ENCODE measurements around the gene PEX26. TPM values are rescaled to one million over a fixed set of nuclear protein-coding genes. Genes with fewer than 3 reads are reported as not detected.

Gene PEX26
- total and polyA plus RNA-seq, 2 of the 13 experiments (the other 11 are each of a cell fraction or from before 2014, with no cell fraction given): 10.6 to 25.1 TPM

DNA sequence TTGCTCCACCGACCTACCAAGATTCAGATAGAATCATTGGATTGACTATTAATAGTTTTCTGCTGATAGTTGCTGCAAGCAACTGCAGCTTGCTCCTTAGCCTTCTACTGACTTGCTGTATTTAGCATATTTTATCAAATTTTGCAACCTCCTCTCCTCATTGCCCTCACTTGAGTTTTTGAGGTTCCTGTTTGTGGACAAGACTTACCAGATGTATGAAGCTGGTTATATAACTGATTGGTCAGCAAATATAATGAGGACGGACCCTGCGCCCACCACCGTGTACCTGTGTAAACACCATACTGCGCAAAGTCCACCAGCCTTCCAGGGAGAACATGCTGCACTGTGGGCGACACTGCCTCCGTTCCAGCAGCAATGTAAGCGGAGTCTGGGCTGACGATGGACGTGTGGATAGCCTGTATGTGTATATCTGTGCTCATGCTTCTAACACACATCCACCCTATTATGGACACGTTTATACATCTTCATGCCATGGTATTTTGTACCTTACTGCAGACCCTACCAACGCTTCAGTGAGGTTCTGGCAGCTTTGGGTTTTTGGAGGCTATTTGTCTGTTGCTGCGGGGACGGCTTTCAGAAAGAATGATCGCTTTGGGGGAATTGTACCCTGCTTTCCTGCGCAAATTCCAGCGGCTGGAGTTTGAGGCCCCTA lies 70.6 kb downstream of the PEX26 start:
- in situ Hi-C loops (cut with HindIII; ENCODE audit: extremely low pct_ligation_motif_present, low pct_unique_long_range_greater_than_20kb): no loop called here
- peaks cover 50% of the 10 kb centered on the region for H3K4me1 ChIP-seq (ENCODE audit: insufficient read depth, low read length)
- peak; percentile 99 for FAIRE-seq
- H4K20me1 ChIP-seq (ENCODE audit: insufficient read depth, low read length): no peaks in the 10 kb centered on the region; the same call in 1 of the 2 replicates
- peak overlapping the region; percentile 81 for H3K9ac ChIP-seq (ENCODE audit: insufficient read depth, low read depth, low read length)
- H3K79me2 ChIP-seq (ENCODE audit: insufficient read depth, low read length): peaks cover 21% of the 10 kb centered on the region
- H3K36me3 ChIP-seq (replicated peaks in 1 of 2; ENCODE audit: control insufficient read depth in 1 of 2, insufficient read depth in 2 of 2, low read length in 2 of 2): no peaks in the 10 kb centered on the region; a peak in 1 of 5 replicates
- ChIA-PET CTCF (ENCODE audit: low intra/inter-chr PET ratio, low total read pairs) (no interaction called here), POLR2A (interaction anchor here (1.2 to 3.0 kb wide), 2 partner anchors 33 to 71 kb away, joined by 4 to 19 read pairs; partner anchors contain the start of gene PEX26)
- 3% methylated on average over 15 of the region's 17 CpGs for whole genome bisulfite sequencing (ENCODE audit: low lambda C conversion rate)
- peak overlapping the region; percentile 68 to 78 (median 76) for H3K4me3 ChIP-seq (replicated peaks in 1 of 3; ENCODE audit: insufficient read depth in 1 of 3, low read depth in 2 of 3, low read length in 3 of 3)
- no peaks in the 10 kb centered on the region for H3K9me3 ChIP-seq (ENCODE audit: low read length)
- BruUV-seq (replicated peaks): TSS peak; percentile 80
- H3K27me3 ChIP-seq (ENCODE audit: control insufficient read depth in 1 of 2, insufficient read depth in 2 of 2, low read length in 2 of 2): no peaks in the 10 kb centered on the region
- peak; percentile 94 for DNase-seq (ENCODE audit: low spot score)
- intact Hi-C loops (cut with micrococcal nuclease; ENCODE audit: unreplicated experiment): no loop called here
- peak overlapping the region; percentile 95 for H3K27ac ChIP-seq (ENCODE audit: extremely low read length, insufficient read depth, low read length)
- peak overlapping the region; percentile 93 for H3K4me2 ChIP-seq (ENCODE audit: low read depth, low read length)
- peak; percentile 90 for ATAC-seq
- H2AFZ ChIP-seq (ENCODE audit: low read length): no peak overlapping the region
- TF ChIP-seq ZNF296 (CRISPR knock-in tag; conservative IDR thresholded peaks at IDR 0.05) (no peak; the same call in 1 of the 2 replicates), ZNF558 (CRISPR knock-in tag; IDR thresholded peaks at IDR 0.05; ENCODE audit: borderline replicate concordance) (no peak), ZNF589 (CRISPR knock-in tag; conservative IDR thresholded peaks at IDR 0.05) (peak; percentile 93; the same call in 1 of the 2 replicates), HNF4A (CRISPR knock-in tag; IDR thresholded peaks at IDR 0.05) (peak; percentile 100), ZFY (CRISPR knock-in tag; IDR thresholded peaks at IDR 0.05) (no peak), SAFB2 (CRISPR knock-in tag; IDR thresholded peaks at IDR 0.05; ENCODE audit: borderline replicate concordance, low read depth) (0 out of 2 replicates have a peak, but pooled peaks have one; percentile 38), FOXA1 (IDR thresholded peaks at IDR 0.05) (peak; percentile 85), FOXA1 (CRISPR knock-in tag; IDR thresholded peaks at IDR 0.05) (peak; percentile 100), ZNF282 (IDR thresholded peaks at IDR 0.05; ENCODE audit: partially characterized antibody) (no peak)
- TF ChIP-seq, protein P1, sequence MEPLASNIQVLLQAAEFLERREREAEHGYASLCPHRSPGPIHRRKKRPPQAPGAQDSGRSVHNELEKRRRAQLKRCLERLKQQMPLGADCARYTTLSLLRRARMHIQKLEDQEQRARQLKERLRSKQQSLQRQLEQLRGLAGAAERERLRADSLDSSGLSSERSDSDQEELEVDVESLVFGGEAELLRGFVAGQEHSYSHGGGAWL (CRISPR knock-in tag; IDR thresholded peaks at IDR 0.05): peak; percentile 39; the same call in 1 of the 2 replicates
- TF ChIP-seq, protein P2, sequence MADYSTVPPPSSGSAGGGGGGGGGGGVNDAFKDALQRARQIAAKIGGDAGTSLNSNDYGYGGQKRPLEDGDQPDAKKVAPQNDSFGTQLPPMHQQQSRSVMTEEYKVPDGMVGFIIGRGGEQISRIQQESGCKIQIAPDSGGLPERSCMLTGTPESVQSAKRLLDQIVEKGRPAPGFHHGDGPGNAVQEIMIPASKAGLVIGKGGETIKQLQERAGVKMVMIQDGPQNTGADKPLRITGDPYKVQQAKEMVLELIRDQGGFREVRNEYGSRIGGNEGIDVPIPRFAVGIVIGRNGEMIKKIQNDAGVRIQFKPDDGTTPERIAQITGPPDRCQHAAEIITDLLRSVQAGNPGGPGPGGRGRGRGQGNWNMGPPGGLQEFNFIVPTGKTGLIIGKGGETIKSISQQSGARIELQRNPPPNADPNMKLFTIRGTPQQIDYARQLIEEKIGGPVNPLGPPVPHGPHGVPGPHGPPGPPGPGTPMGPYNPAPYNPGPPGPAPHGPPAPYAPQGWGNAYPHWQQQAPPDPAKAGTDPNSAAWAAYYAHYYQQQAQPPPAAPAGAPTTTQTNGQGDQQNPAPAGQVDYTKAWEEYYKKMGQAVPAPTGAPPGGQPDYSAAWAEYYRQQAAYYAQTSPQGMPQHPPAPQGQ (CRISPR knock-in tag; IDR thresholded peaks at IDR 0.05; ENCODE audit: borderline replicate concordance): peak; percentile 64; the same call in 1 of the 2 replicates
- TF ChIP-seq, protein P3, sequence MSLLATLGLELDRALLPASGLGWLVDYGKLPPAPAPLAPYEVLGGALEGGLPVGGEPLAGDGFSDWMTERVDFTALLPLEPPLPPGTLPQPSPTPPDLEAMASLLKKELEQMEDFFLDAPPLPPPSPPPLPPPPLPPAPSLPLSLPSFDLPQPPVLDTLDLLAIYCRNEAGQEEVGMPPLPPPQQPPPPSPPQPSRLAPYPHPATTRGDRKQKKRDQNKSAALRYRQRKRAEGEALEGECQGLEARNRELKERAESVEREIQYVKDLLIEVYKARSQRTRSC (CRISPR knock-in tag; IDR thresholded peaks at IDR 0.05; ENCODE audit: low read depth): no peak
